GM08714 (cell line): ENCODE measurements around the gene ERMAP.

Source experiments
- H3K4me3 ChIP-seq: fragments of 200-500 bp; sonication (Bioruptor generic); 2 replicates; pipeline ENCODE4 v1.5.1; 2014; ENCODE audit warnings: mild to moderate bottlenecking, low read length, inconsistent platforms
- ZNF274 ChIP-seq: IDR thresholded peaks from 2 replicates; pipeline ENCODE4 v1.6.1; 2012; ENCODE audit warnings: mild to moderate bottlenecking, low read depth, low read length

ERMAP gene

GRCh38 chr1:42824481-42825035 lies 7.6 kb downstream of the ERMAP start:
- TF ChIP-seq ZNF274: no peak

GRCh38 chr1:42825036-42825851 lies 8.3 kb downstream of the ERMAP start:
- no peak overlapping the region for H3K4me3 ChIP-seq
- no peak for TF ChIP-seq ZNF274

More at GRCh38 chr1:42824481-42825035, 7.6 kb downstream of the ERMAP start:
- no peak overlapping the region for H3K4me3 ChIP-seq

- no peak for TF ChIP-seq ZNF274
These were observed 13.7 kb downstream of the ERMAP start for GRCh38 chr1:42830631-42831030.

GRCh38 chr1:42831273-42831672 lies 14.4 kb downstream of the ERMAP start:
- no peak overlapping the region for H3K4me3 ChIP-seq
- TF ChIP-seq ZNF274: no peak

More at GRCh38 chr1:42830631-42831030, 13.7 kb downstream of the ERMAP start:
- H3K4me3 ChIP-seq: no peak overlapping the region

- no peak for TF ChIP-seq ZNF274
- no peak overlapping the region for H3K4me3 ChIP-seq
These were observed 15.8 kb downstream of the ERMAP start for GRCh38 chr1:42832641-42833240.

GRCh38 chr1:42833981-42834380 lies 17.1 kb downstream of the ERMAP start:
- TF ChIP-seq ZNF274: no peak
- H3K4me3 ChIP-seq: no peak overlapping the region

GRCh38 chr1:42834803-42835202 lies 17.9 kb downstream of the ERMAP start:
- no peak for TF ChIP-seq ZNF274
- no peak overlapping the region for H3K4me3 ChIP-seq

GRCh38 chr1:42835422-42835821 lies 18.5 kb downstream of the ERMAP start:
- no peak for TF ChIP-seq ZNF274

GRCh38 chr1:42837709-42838108 lies 20.8 kb downstream of the ERMAP start:
- TF ChIP-seq ZNF274: no peak
- no peak overlapping the region for H3K4me3 ChIP-seq

More at GRCh38 chr1:42835422-42835821, 18.5 kb downstream of the ERMAP start:
- no peak overlapping the region for H3K4me3 ChIP-seq

GRCh38 chr1:42838482-42839190 lies 21.7 kb downstream of the ERMAP start:
- TF ChIP-seq ZNF274: no peak
- no peak overlapping the region for H3K4me3 ChIP-seq

- TF ChIP-seq ZNF274: no peak
These were observed 24.1 kb downstream of the ERMAP start for GRCh38 chr1:42841010-42841409.

GRCh38 chr1:42841440-42842147 lies 24.7 kb downstream of the ERMAP start:
- TF ChIP-seq ZNF274: no peak
- H3K4me3 ChIP-seq: no peak overlapping the region

More at GRCh38 chr1:42841010-42841409, 24.1 kb downstream of the ERMAP start:
- no peak overlapping the region for H3K4me3 ChIP-seq

- no peak overlapping the region for H3K4me3 ChIP-seq
- TF ChIP-seq ZNF274: no peak
These were observed 27.7 kb downstream of the ERMAP start for GRCh38 chr1:42844592-42845140.
